ENCODE data around the gene HTR3D.
"Not testable (repeated sequence)": the region's sequence is repeated elsewhere in the genome, so short reads cannot be mapped to it uniquely, and the experiment has no call there.

The HTR3D gene

GRCh38 chr3:184068344-184068743 lies 36.8 kb downstream of the HTR3D start:
- no peak for DNase-seq (ENCODE audit: low read depth in 2 of 2)

DNA sequence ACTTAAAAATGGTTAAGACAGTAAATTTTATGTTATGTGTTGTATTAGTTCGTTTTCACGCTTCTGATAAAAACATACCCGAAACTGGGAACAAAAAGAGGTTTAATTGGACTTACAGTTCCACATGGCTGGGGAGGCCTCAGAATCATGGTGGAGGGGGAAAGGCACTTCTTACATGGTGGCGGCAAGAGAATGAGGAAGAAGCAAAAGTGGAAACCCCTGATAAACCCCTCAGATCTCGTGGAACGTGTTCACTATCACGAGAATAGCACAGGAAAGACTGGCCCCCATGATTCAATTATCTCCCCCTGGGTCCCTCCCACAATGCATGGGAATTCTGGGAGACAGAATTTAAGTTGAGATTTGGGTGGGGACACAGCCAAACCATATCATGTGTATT lies 39.6 kb downstream of the HTR3D start:
- DNase-seq (ENCODE audit: low read depth in 2 of 2) = not testable (repeated sequence)

DNA sequence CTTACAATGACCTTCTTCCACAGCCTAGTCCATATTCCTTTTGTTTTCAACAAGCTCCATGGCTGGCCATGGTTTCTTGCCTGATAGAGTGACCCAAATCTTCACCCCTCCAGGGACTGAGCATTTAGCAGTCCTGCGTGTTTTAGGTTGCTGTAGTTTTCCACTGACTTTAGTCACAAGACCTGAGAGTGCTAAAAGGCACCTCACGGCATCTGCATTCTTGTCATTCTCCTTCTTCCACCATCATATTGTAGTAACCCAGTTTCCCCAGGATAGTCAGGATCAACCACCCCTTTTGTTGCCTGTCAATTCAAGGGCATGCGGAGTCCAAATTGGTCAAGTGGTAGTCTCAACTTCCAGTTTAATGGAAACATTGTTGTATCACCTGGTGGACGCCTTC lies 42.1 kb downstream of the HTR3D start:
- no peak for DNase-seq (ENCODE audit: low read depth in 2 of 2)

- no peak for DNase-seq (ENCODE audit: low read depth in 2 of 2)
Measured at GRCh38 chr3:184075901-184076300, 44.4 kb downstream of the HTR3D start.

GRCh38 chr3:184077881-184078280 lies 46.3 kb downstream of the HTR3D start:
- DNase-seq (ENCODE audit: low read depth in 2 of 2) = no peak

- no peak for DNase-seq (ENCODE audit: low read depth in 2 of 2)
Measured at GRCh38 chr3:184078851-184079250, 47.3 kb downstream of the HTR3D start.

GRCh38 chr3:184081116-184081830 lies 49.7 kb downstream of the HTR3D start:
- no peak for DNase-seq (ENCODE audit: low read depth in 2 of 2)

GRCh38 chr3:184082034-184082433 lies 50.5 kb downstream of the HTR3D start:
- no peak for DNase-seq (ENCODE audit: low read depth in 2 of 2)

GRCh38 chr3:184082465-184082864 lies 50.9 kb downstream of the HTR3D start:
- DNase-seq (ENCODE audit: low read depth in 2 of 2) = no peak

- no peak for DNase-seq (ENCODE audit: low read depth in 2 of 2)
Measured at GRCh38 chr3:184085389-184085852, 53.9 kb downstream of the HTR3D start.
